DOHH2 (cell line): ENCODE results near the gene PLPPR3.

Experiments
- EZH2phosphoT487 ChIP-seq: fragments of 200-600 bp; sonication (generic); IDR thresholded peaks from 2 replicates; pipeline ENCODE4 v1.6.1; 2017; ENCODE audit warnings: borderline replicate concordance, mild to moderate bottlenecking, antibody characterized with exemption, low read length, moderate library complexity, mixed read lengths
- TF ChIP-seq, protein P1 (sequence below): fragments of 200-600 bp; sonication (generic); IDR thresholded peaks from one replicate; pipeline ENCODE4 v1.5.1; 2014; ENCODE audit warnings: antibody characterized with exemption, mild to moderate bottlenecking, low read depth, low read length; ENCODE audit not compliant: poor library complexity, severe bottlenecking

DNA sequence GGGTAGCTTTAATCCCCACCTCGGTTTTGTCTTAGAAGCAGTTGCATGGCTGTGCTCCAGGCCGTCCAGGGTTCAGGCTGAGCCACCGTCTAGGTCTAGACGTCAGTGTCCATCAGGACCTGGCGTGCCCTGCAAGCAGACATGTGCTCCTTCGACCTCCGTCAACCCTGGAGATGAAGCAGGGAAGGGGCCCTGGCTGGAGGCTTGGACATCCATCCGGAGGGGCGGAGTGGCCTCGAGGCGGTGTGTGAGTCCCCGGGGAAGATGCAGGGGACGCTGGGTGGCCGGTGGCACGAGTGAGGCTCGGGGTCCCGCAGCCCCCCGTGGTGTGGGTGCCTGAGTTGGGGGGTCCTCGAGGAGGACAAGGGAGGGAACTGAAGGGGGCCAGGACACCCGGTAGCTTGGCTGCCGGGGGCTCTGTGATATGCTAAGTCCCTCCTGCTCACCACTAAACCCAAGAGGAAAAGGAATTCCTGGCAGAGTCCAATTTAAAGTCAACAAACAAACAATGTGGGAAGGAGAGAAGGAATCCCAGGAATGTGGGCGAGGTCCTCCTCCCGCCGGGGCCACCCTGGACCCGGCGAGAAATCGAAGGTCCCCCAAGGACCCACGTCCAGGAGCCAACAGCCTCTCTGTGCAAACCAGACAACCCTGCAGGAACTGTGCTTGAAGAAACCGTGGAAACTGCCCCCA lies 39.4 kb downstream of the PLPPR3 start:
- TF ChIP-seq, protein P1, sequence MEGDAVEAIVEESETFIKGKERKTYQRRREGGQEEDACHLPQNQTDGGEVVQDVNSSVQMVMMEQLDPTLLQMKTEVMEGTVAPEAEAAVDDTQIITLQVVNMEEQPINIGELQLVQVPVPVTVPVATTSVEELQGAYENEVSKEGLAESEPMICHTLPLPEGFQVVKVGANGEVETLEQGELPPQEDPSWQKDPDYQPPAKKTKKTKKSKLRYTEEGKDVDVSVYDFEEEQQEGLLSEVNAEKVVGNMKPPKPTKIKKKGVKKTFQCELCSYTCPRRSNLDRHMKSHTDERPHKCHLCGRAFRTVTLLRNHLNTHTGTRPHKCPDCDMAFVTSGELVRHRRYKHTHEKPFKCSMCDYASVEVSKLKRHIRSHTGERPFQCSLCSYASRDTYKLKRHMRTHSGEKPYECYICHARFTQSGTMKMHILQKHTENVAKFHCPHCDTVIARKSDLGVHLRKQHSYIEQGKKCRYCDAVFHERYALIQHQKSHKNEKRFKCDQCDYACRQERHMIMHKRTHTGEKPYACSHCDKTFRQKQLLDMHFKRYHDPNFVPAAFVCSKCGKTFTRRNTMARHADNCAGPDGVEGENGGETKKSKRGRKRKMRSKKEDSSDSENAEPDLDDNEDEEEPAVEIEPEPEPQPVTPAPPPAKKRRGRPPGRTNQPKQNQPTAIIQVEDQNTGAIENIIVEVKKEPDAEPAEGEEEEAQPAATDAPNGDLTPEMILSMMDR = no peak
- no peak for TF ChIP-seq EZH2phosphoT487
